GM12873 (cell line): Measurements from ENCODE around the gene PYGL.

Experiments used
- TF ChIP-seq, protein P1 (sequence below): IDR thresholded peaks from 2 replicates; pipeline ENCODE4 v1.5.1; 2012; ENCODE audit warnings: low read depth, mild to moderate bottlenecking, moderate library complexity, low read length, control low read depth; ENCODE audit not compliant: insufficient read depth; ENCODE audit errors: missing control alignments

PYGL gene

DNA sequence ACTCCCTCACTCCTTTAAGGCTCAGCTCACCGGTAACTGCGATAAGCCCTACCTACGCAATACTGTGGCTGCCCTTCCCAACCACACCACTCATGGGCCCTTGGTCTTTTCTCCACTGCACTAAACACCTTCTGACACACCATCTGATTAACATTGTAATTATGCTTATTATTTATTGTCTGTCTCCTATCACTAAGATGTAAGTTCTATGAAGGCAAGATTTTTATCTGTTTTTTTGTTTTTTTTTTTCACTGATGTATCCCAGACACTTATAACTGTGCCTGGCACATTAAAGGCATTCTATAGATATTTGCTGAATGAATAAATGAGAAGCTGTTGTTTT is 34.2 kb upstream of the PYGL start:
- TF ChIP-seq, protein P1, sequence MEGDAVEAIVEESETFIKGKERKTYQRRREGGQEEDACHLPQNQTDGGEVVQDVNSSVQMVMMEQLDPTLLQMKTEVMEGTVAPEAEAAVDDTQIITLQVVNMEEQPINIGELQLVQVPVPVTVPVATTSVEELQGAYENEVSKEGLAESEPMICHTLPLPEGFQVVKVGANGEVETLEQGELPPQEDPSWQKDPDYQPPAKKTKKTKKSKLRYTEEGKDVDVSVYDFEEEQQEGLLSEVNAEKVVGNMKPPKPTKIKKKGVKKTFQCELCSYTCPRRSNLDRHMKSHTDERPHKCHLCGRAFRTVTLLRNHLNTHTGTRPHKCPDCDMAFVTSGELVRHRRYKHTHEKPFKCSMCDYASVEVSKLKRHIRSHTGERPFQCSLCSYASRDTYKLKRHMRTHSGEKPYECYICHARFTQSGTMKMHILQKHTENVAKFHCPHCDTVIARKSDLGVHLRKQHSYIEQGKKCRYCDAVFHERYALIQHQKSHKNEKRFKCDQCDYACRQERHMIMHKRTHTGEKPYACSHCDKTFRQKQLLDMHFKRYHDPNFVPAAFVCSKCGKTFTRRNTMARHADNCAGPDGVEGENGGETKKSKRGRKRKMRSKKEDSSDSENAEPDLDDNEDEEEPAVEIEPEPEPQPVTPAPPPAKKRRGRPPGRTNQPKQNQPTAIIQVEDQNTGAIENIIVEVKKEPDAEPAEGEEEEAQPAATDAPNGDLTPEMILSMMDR: no peak

DNA sequence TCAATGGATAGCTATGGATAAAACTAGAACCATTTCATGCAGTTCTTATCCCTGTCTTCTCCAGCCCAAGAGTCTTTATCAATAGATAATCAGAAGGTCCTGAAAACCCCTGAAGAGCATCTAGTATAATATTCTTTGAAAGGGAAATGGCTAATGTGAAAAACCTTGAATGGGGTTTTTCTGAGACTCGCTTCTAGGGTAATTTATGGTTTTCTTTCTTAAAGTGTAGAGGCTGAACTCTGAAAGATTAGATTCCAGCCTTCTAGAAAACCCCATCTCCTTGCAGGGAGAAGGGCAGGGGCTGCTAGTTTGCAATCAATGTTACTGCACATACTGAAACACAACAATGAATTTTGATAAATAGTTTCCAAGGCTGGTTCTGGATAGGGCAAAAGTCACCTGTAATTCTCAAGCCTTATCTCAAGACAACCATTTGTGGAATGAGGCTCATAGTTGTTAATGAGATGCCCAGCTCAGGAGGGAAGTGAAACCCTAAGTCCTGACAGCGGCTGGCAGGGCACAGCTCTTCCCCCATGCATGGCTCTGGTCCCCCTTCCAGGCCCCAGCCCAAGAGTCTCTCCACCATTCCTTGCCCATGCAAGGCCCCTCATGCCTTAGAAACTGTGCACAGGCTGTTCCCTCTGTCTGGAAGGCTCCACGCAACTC is 33.7 kb upstream of the PYGL start:
- TF ChIP-seq, protein P1: no peak

DNA sequence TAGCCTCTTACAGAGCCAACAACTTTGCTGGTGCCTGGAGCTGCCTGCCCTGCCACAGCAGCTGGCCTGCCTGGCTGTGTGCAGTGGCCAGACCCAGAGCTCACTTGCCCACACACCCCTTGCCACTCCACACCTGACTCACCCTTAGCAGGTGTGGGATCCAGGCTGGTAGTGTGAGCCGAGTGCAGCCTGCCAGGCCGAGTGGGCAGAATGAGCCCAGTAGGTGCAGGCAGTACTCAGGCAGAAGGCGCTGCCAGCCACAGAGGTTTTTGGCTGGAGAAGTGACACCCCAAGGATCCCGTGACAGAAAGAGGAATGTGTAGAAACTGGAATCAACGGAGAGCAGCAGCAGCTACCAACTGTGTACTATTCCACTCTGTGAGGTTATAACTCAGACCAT is 29.8 kb upstream of the PYGL start:
- TF ChIP-seq, protein P1: no peak

DNA sequence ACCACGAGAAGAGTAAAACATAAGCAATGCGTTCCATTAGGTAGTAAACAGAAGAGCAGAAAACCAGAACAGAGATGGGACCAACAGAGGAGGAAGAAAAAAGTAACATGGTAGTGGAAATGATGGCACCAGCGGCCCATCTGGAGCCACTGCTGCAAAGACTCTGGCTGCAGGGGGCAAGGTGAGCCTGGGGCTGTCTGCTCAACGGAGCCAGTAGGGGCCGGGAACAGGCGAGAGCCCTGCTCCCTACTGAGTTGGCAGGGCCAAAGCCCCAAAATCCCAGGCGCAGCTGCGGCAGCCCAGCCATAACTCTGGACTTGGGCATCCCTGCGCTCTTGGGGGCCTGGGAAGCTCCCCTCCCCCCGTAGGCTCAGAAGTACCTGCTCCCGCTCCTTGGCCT is 28.5 kb upstream of the PYGL start:
- TF ChIP-seq, protein P1: no peak

DNA sequence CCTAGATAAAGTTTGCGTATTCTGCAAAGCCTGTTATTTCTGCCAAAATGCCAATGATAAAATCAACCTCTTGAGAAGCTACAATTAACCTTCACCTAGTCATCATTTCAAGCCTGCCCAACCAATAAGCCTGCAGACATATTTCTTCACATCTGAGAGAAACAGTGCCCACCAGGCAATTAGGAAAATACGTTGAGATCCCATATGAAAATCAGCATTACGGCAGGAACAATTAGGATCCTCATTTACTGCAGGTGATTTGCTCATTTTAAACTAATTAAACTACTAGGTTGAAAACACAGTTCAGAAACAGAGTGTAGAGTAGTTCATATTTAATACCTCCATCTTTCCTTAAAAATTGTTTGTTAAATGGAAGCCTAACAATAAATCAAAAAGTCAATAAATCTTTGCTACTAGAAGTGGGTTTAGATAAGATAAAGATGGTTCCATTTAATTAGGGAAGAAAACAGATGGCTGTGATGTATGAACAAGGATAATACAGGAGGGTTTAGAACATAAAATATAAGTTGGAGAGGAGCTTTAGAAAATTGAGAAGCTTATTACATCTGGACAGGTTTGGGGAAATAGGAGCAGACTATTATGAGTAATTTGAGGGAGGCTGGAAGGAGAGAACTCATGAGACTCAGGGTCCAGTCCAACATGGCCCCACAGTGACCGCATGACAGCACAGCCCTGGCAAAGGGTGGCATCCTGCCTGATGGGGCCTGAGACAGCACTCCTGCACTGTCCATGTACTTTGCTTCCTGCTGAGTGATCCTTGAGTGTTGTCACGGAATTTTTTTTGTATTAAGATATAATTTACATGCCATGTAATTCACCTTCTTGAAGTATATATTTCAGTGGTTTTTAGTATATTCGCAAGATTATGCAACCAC is 26.9 kb upstream of the PYGL start:
- TF ChIP-seq, protein P1: no peak

DNA sequence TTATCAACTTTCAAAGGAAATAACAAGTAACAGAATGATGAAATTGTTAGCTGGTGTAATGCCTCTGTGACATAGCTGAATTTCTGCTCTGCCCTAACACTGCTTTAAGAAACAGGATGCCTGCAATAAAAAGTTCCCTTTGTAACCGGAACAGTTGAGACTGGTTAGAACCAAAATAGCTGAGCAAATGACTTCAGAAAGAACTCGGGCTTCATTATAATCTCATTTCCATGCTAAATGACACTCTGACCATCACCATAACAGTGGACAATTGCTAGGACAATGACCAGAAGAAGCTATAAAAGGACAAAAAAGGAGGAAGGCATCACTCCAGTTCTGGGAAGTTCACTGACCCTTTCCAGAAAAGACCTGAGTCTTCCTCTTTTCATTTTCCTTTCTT is 23.5 kb upstream of the PYGL start:
- TF ChIP-seq, protein P1: no peak

DNA sequence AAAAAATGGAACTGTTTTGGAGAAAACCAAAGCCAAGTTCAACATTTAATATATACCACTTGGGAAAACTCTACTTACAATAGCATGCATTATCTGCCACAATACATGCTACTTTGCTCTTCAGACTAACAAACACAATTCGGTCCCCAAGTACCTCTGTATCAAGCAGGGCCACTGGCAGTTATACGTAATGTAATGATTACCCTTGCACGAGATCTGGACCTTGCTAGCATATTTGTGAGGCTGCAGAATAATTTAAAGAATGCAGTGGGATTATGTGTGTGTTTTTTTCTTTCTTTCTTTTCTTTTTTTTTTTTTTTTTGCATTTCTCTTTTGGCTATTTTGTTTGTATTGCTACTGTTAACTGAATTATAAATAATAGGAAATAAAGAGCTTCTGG is 22.8 kb upstream of the PYGL start:
- TF ChIP-seq, protein P1: no peak
